DMS114 treated with DMSO at 0.1 percent for 48 hours (cell line): Measurements from ENCODE around the gene MBLAC1.
A peak's percentile ranks its signal among the peaks of the same experiment; 100 is the strongest.

Experiments
- DNase-seq: peaks from one replicate; lab custom pipeline; 2025; ENCODE audit not compliant: unreplicated experiment; lab: John Stamatoyannopoulos, UW

The MBLAC1 gene

GRCh38 chr7:100152937-100153666 is 26.3 kb downstream of the MBLAC1 start:
- no peak for DNase-seq

GRCh38 chr7:100153708-100154535 is 27.2 kb downstream of the MBLAC1 start:
- no peak for DNase-seq

GRCh38 chr7:100154651-100155491 is 28.1 kb downstream of the MBLAC1 start:
- no peak for DNase-seq

GRCh38 chr7:100155553-100156317 is 29.0 kb downstream of the MBLAC1 start:
- no peak for DNase-seq

GRCh38 chr7:100156331-100157068 is 29.7 kb downstream of the MBLAC1 start:
- DNase-seq: no peak

GRCh38 chr7:100157069-100157333 is 30.2 kb downstream of the MBLAC1 start:
- DNase-seq: no peak

GRCh38 chr7:100157334-100158228 is 30.8 kb downstream of the MBLAC1 start:
- peak; percentile 21 for DNase-seq

- DNase-seq: peak; percentile 74
Observed at GRCh38 chr7:100158229-100159098, 31.7 kb downstream of the MBLAC1 start, which contains the start of gene TRAPPC14. TSS of gene TRAPPC14 (minus strand) at chr7:100158723. CDS start at chr7:100158499, 224 bp downstream.

- no peak for DNase-seq
Observed at GRCh38 chr7:100159099-100159623, 32.4 kb downstream of the MBLAC1 start.

- no peak for DNase-seq
Observed at GRCh38 chr7:100160067-100160466, 33.3 kb downstream of the MBLAC1 start.

- no peak for DNase-seq
Observed at GRCh38 chr7:100163006-100163531, 36.3 kb downstream of the MBLAC1 start.

- DNase-seq: no peak
Observed at GRCh38 chr7:100163871-100164270, 37.1 kb downstream of the MBLAC1 start.

- DNase-seq: no peak
Observed at GRCh38 chr7:100166317-100166940, 39.7 kb downstream of the MBLAC1 start.

- DNase-seq: no peak
Observed at GRCh38 chr7:100166970-100167911, 40.5 kb downstream of the MBLAC1 start.

GRCh38 chr7:100167912-100168323 is 41.2 kb downstream of the MBLAC1 start:
- no peak for DNase-seq
